Measurements from ENCODE around the gene TMEM126A. TPM values are rescaled to one million over a fixed set of nuclear protein-coding genes. Genes with fewer than 3 reads are reported as not detected.
"Not testable (repeated sequence)": the region's sequence is repeated elsewhere in the genome, so short reads cannot be mapped to it uniquely, and the experiment has no call there.

The TMEM126A gene
- total and polyA plus RNA-seq, 4 donors = 19.9 to 58.4 (median 34.9) TPM

DNA sequence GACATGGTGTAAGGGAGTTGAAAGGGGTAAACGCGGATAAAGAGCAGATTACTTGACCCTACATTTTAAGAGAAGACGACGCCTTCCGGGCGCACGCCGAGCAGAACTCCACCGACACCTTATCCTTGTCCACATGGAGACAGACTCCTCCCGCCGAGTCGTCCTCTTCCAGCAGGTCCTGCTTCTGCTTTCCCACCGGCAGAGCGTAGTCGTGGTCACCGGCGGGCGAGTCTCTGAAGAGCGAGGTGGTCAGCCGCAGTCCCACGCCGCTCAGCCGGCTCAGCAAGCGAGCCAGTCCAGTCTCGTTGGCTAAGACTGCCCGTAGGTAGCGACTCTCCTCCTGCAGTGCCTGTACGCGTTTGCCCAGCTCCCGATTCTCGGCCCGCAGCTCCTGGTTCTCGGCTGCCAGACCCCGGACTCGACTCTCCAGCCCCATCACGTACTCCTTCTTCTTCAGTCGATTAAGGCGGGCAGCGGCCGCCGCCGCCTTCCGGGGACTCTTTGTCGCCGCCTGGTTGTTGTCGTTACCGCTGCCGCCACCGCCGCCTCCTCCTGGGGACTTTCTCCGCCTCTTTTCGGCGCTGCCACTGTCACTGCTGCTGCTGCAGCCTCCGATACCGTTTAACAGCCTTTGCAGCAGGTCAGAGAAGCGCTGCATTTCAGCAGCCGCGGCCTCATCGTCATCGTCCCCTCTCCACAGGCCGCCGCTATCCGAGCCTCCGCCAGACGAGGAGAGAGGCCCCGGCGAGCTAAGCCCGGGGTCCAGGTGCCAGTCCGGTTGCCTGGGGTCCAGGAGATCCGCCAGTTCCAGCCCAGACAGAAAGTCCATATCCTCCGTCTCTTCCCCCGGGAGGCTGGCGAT, 16.2 kb downstream of the TMEM126A start:
- no peaks in the 10 kb centered on the region for H3K27me3 ChIP-seq (ENCODE audit: control insufficient read depth in 1 of 2, insufficient read depth in 2 of 2, low read length in 1 of 2)
- no peaks in the 10 kb centered on the region for H3K4me1 ChIP-seq (ENCODE audit: control insufficient read depth in 1 of 2, insufficient read depth in 2 of 2, low read length in 2 of 2)
- DNase-seq (peak; percentile 88 to 94), ATAC-seq (ENCODE audit: low FRiP score) (peak; percentile 88)
- H3K9me3 ChIP-seq (ENCODE audit: control insufficient read depth, low read length) = no peaks in the 10 kb centered on the region
- H3K4me3 ChIP-seq (ENCODE audit: low read length in 2 of 2) = peak overlapping the region; percentile 45 to 59
- WGBS, 2 donors = 0% methylated on average over 72 to 73 of the region's 73 CpGs
- H3K36me3 ChIP-seq (ENCODE audit: control insufficient read depth in 1 of 2, insufficient read depth in 2 of 2, low read length in 1 of 2) = no peaks in the 10 kb centered on the region
- peak overlapping the region; percentile 92 to 99 for H3K27ac ChIP-seq (ENCODE audit: low read depth in 1 of 2, low read length in 2 of 2)
- intact Hi-C loops (cut with DNase I) = loop anchor here in 1 of 2 donors (1.0 kb wide), 1 partner anchor 36 kb away; the partner anchor contains the start of gene TMEM126B

DNA sequence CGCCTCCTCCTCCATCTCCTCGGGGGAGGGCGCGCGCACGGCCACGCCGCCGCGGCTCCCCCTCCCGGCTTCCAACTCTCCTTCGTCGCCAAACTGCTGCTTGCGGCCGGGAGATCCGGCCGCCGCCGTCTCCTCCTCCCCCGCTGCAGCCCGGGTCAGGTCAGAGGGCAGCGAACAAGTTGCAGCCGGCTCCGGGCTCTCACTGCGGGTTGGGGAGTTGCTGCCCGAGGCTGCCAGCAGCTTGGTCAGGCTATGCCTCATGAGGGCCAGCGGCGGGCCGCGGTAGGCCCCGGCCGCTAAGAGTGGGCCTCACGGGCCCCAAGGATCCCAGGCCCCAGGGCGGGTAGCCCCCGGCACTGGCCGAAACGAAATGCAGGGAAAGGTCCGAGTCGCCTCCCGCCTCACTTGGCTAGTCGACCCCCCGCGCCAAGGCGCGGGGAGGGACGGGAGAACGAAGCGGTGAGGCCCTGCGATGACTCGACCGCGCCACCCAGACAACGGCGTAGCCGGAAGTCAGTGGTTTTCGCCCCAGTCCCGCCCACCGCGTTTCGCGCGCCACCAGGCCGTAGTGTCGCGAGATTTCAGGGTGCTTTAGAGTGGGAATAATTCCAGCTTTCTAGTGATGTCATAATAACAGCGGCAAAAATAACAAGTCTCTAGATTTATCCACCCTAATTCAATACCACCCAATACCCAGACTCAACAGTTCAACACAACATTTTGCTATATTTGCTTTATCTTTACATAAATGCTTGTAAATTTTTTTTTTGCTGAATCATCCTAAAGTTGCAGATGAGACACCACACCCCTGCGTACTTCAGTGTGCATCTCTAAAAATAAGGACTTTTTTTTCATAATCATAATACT, 17.1 kb downstream of the TMEM126A start, which contains the start of gene CREBZF:
CREBZF (minus strand) TSS at position 515 of the 867 bp plus-strand sequence; CDS start at position 261, 254 bp downstream.
- Histone ChIP-seq H3K27me3 (ENCODE audit: control insufficient read depth in 1 of 2, insufficient read depth in 2 of 2, low read length in 1 of 2) (no peaks in the 10 kb centered on the region), H3K36me3 (ENCODE audit: control insufficient read depth in 1 of 2, insufficient read depth in 2 of 2, low read length in 1 of 2) (no peaks in the 10 kb centered on the region), H3K4me3 (ENCODE audit: low read length in 2 of 2) (peak within 1 kb of the TSS; percentile 45 to 59), H3K27ac (ENCODE audit: low read depth in 1 of 2, low read length in 2 of 2) (peak within 1 kb of the TSS; percentile 92 to 99), H3K9me3 (ENCODE audit: control insufficient read depth, low read length) (no peaks in the 10 kb centered on the region), H3K4me1 (ENCODE audit: control insufficient read depth in 1 of 2, insufficient read depth in 2 of 2, low read length in 2 of 2) (no peaks in the 10 kb centered on the region)
- ATAC-seq (ENCODE audit: low FRiP score) = peak; percentile 99
- intact Hi-C loops (cut with DNase I) = loop anchor here in 1 of 2 donors (1.0 kb wide), 1 partner anchor 37 kb away; the partner anchor contains the start of gene TMEM126B
- 0% methylated on average over 65 to 67 of the region's 67 CpGs for WGBS, 2 donors
- peak; percentile 97 to 98 for DNase-seq

DNA sequence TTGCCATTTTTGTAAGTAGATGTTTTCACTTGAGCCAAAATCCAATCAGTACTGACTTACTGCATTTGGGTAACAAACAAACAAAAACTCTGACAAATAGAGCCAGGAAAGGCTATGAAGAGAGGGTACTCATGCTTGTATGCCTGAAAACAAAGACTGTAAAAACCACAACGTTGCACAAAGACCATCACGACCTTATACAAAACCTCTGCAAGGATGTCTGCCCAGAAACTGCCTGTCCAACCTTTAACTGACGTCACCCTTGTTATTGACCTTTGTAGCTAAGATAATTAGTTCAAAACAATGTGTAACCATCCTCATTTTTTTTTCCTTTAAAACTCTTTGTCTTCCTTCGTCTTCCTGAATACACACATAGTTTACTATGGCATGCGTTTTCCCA, 18.0 kb downstream of the TMEM126A start:
- no peaks in the 10 kb centered on the region for H3K4me1 ChIP-seq (ENCODE audit: control insufficient read depth in 1 of 2, insufficient read depth in 2 of 2, low read length in 2 of 2)
- intact Hi-C loops (cut with DNase I) = no loop called here
- WGBS, 2 donors = 81% methylated on average over 5 of the region's 5 CpGs
- no peak for DNase-seq
- H3K27ac ChIP-seq (ENCODE audit: low read depth in 1 of 2, low read length in 2 of 2) = no peak overlapping the region
- H3K27me3 ChIP-seq (ENCODE audit: control insufficient read depth in 1 of 2, insufficient read depth in 2 of 2, low read length in 1 of 2) = no peaks in the 10 kb centered on the region
- ATAC-seq (ENCODE audit: low FRiP score) = no peak
- H3K4me3 ChIP-seq (ENCODE audit: low read length in 2 of 2) = no peak overlapping the region
- H3K9me3 ChIP-seq (ENCODE audit: control insufficient read depth, low read length) = no peaks in the 10 kb centered on the region
- H3K36me3 ChIP-seq (ENCODE audit: control insufficient read depth in 1 of 2, insufficient read depth in 2 of 2, low read length in 1 of 2) = no peaks in the 10 kb centered on the region

DNA sequence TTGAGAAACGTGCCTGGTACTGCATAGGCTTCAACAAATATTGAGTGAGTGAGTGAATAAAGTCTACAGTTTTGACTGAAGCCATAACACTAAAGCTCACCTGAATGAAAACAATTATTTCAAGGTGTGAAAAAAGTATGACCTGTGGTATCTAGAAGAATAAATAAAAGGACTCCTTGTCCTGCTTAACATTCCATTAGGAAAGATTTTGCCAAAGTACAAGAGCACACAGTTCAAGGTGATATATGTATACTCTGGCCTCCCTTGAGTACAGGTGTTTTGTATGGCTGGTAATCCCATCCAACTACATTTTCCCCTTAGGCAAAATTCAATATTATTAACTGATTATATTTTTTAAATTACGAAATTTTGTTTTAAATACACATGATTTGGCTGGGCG, 18.9 kb downstream of the TMEM126A start:
- Histone ChIP-seq H3K27ac (ENCODE audit: low read depth in 1 of 2, low read length in 2 of 2) (no peak overlapping the region), H3K27me3 (ENCODE audit: control insufficient read depth in 1 of 2, insufficient read depth in 2 of 2, low read length in 1 of 2) (no peaks in the 10 kb centered on the region), H3K4me1 (ENCODE audit: control insufficient read depth in 1 of 2, insufficient read depth in 2 of 2, low read length in 2 of 2) (no peaks in the 10 kb centered on the region), H3K36me3 (ENCODE audit: control insufficient read depth in 1 of 2, insufficient read depth in 2 of 2, low read length in 1 of 2) (no peaks in the 10 kb centered on the region), H3K9me3 (ENCODE audit: control insufficient read depth, low read length) (no peaks in the 10 kb centered on the region), H3K4me3 (ENCODE audit: low read length in 2 of 2) (no peak overlapping the region)
- ATAC-seq (ENCODE audit: low FRiP score) (no peak), DNase-seq (no peak)
- intact Hi-C loops (cut with DNase I) = no loop called here
- WGBS, 2 donors = 85 to 87% methylated on average over 3 of the region's 3 CpGs

DNA sequence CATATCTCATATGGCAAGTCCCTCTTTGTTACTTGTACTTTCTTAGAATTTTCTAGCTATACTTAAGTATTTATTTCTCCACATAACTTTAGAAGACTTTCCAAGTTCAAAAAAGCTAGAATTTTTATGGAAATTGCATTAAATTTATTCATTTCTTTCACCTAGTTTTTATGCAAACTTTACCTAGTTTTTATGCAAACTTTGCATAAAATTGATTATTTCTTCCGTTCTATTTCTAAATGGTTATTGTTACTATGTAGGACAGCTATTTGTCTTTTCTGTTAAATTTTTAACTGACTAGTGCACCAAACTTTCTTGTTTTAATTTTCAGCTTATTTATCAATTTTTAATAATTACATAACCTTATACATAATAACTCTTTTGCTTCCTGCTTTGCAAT, 20.4 kb downstream of the TMEM126A start:
- intact Hi-C loops (cut with DNase I) = no loop called here
- no peak for DNase-seq
- 92 to 94% methylated on average over 1 of the region's 1 CpG for WGBS, 2 donors

DNA sequence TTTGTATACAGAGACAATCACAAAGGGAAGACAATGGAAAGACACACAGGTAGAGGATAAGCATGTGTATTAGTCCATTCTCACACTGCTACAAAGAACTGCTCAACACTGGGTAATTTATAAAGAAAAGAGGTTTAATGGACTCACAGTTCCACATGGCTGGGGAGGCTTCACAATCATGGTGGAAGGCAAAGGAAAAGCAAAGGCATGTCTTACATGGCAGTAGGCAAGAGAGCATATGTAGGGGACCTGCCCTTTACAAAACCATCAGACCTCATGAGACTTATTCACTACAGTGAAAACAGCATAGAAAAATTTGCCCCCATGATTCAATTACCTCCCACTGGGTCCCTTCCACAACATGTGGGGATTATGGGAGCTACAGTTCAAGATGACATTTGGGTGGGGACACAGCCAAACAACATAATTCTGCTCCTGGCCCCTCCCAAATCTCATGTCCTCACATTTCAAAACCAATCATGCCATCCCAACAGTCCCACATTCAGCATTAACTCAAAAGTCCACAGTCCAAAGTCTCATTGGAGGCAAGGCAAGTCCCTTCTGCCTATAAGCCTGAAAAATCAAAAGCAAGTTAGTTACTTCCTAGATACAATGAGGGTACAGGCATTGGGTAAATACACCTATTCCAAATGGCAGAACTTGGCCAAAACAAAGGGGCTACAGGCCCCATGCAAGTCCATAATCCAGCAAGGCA, 23.3 kb downstream of the TMEM126A start:
- not testable (repeated sequence) for H3K4me1 ChIP-seq (ENCODE audit: control insufficient read depth in 1 of 2, insufficient read depth in 2 of 2, low read length in 2 of 2)

More for the DNA sequence above, 20.4 kb downstream of the TMEM126A start:
- H3K4me3 ChIP-seq (ENCODE audit: low read length in 2 of 2) = no peak overlapping the region
- H3K9me3 ChIP-seq (ENCODE audit: control insufficient read depth, low read length) = no peaks in the 10 kb centered on the region
- H3K27me3 ChIP-seq (ENCODE audit: control insufficient read depth in 1 of 2, insufficient read depth in 2 of 2, low read length in 1 of 2) = no peaks in the 10 kb centered on the region
- no peaks in the 10 kb centered on the region for H3K36me3 ChIP-seq (ENCODE audit: control insufficient read depth in 1 of 2, insufficient read depth in 2 of 2, low read length in 1 of 2)
- H3K27ac ChIP-seq (ENCODE audit: low read depth in 1 of 2, low read length in 2 of 2) = no peak overlapping the region
- no peak for ATAC-seq (ENCODE audit: low FRiP score)
- H3K4me1 ChIP-seq (ENCODE audit: control insufficient read depth in 1 of 2, insufficient read depth in 2 of 2, low read length in 2 of 2) = no peaks in the 10 kb centered on the region

DNA sequence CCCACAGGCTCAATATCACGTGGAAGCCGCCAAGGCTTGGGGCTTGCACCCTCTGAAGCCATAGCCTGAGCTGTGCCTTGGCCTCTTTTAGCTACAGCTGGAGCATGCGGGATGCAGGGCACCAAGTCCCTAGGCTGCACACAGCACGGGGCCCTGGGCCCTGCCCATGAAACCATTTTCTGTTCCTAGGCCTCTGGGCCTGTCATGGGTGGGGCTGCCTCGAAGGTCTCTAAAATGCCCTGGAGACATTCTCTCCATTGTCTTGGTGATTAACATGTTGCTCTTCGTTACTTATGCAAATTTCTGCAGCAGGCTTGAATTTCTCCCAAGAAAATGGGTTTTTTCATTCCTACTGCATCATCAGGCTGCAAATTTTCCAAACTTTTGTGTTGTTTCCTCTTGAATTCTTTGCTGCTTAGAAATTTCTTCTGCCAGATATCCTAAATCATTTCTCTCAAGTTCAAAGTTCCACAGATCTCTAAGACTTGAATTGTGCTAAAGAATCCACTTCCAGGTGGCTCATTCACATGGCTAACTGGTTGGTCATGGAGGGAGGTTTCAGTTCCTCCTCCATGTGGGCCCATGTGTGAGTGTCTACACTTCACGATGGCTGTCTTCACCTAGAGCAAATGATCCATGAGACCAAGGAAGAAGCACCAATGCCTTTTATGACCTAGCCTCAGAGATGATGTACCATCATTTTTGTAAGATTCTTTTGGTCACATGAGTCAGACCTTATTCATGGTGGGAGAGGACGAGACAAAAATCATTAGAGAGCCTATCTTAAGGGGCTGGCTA, 24.5 kb downstream of the TMEM126A start:
- no peak overlapping the region for H3K27ac ChIP-seq (ENCODE audit: low read depth in 1 of 2, low read length in 2 of 2)
- no peaks in the 10 kb centered on the region for H3K9me3 ChIP-seq (ENCODE audit: control insufficient read depth, low read length)
- WGBS, 2 donors = 86 to 90% methylated on average over 8 of the region's 8 CpGs
- no peaks in the 10 kb centered on the region for H3K4me1 ChIP-seq (ENCODE audit: control insufficient read depth in 1 of 2, insufficient read depth in 2 of 2, low read length in 2 of 2)
- no peak for ATAC-seq (ENCODE audit: low FRiP score)
- H3K36me3 ChIP-seq (ENCODE audit: control insufficient read depth in 1 of 2, insufficient read depth in 2 of 2, low read length in 1 of 2) = no peaks in the 10 kb centered on the region
- DNase-seq = peak in 1 of 2 donors; percentile 61
- intact Hi-C loops (cut with DNase I) = no loop called here
- H3K27me3 ChIP-seq (ENCODE audit: control insufficient read depth in 1 of 2, insufficient read depth in 2 of 2, low read length in 1 of 2) = no peaks in the 10 kb centered on the region
- no peak overlapping the region for H3K4me3 ChIP-seq (ENCODE audit: low read length in 2 of 2)

More for the DNA sequence above, 23.3 kb downstream of the TMEM126A start:
- H3K9me3 ChIP-seq (ENCODE audit: control insufficient read depth, low read length); H3K27me3 ChIP-seq (ENCODE audit: control insufficient read depth in 1 of 2, insufficient read depth in 2 of 2, low read length in 1 of 2); H3K4me3 ChIP-seq (ENCODE audit: low read length in 2 of 2); H3K36me3 ChIP-seq (ENCODE audit: control insufficient read depth in 1 of 2, insufficient read depth in 2 of 2, low read length in 1 of 2); H3K27ac ChIP-seq (ENCODE audit: low read depth in 1 of 2, low read length in 2 of 2); intact Hi-C loops (cut with DNase I); ATAC-seq (ENCODE audit: low FRiP score); DNase-seq: not testable (repeated sequence)
